ENCODE data around the gene PARP14. TPM values are rescaled to one million over a fixed set of nuclear protein-coding genes. Genes with fewer than 3 reads are reported as not detected.
"Not testable (repeated sequence)": the region's sequence is repeated elsewhere in the genome, so short reads cannot be mapped to it uniquely, and the experiment has no call there.

Gene PARP14
- total RNA-seq, 2 experiments from 2014 or later = 147 to 158 TPM

DNA sequence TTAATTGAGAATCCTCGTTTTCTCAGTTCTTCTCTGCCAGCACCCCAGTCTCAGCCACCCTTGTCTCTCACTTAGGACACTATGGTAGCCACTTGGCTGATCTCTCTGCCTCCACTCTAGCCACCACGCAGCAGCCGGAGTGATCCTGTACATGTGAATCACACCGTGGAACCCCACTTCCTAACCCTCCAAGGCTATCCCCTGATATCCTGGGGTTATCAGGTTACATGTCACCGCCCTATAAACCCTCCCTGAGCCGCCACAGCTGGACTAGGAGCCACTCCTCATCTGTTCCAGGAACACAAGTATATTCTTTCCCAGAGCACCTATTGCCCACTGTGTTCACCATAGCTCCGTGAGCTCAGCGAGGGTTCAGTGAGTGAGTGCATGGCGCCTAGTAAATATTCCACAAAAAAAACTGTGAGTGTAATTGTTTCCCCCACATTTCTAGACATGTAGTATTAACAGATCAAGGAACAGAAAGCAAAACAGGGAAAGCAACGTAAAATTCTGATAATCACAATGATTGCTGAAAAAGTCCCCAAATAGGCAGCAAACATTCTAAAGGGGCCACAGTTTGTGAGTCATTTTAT lies 661 bp upstream of the PARP14 start:
- CTCF ChIA-PET = interaction anchor here (0.6 to 4.7 kb wide), 25 partner anchors 11 to 1133 kb away, joined by 3 to 107 read pairs (median 5); partner anchors contain the start of genes DTX3L, FAM162A and PARP9
- peaks cover 62% of the 10 kb centered on the region for H3K4me1 Mint-ChIP-seq
- H3K9me3 Mint-ChIP-seq = peaks cover 4% of the 10 kb centered on the region
- peak overlapping the region; percentile 99 for H3K27ac Mint-ChIP-seq
- no peaks in the 10 kb centered on the region for H3K27me3 Mint-ChIP-seq
- peak overlapping the region; percentile 96 for H3K4me3 Mint-ChIP-seq
- peaks cover 41% of the 10 kb centered on the region for H3K36me3 Mint-ChIP-seq (ENCODE audit: low read depth)
- POLR2A ChIA-PET = interaction anchor here (0.6 to 1.2 kb wide), 4 partner anchors 108 to 264 kb away, joined by 3 to 4 read pairs (median 4); partner anchors contain the start of genes DTX3L, PARP9 and WDR5B
- DNase-seq = no peak

DNA sequence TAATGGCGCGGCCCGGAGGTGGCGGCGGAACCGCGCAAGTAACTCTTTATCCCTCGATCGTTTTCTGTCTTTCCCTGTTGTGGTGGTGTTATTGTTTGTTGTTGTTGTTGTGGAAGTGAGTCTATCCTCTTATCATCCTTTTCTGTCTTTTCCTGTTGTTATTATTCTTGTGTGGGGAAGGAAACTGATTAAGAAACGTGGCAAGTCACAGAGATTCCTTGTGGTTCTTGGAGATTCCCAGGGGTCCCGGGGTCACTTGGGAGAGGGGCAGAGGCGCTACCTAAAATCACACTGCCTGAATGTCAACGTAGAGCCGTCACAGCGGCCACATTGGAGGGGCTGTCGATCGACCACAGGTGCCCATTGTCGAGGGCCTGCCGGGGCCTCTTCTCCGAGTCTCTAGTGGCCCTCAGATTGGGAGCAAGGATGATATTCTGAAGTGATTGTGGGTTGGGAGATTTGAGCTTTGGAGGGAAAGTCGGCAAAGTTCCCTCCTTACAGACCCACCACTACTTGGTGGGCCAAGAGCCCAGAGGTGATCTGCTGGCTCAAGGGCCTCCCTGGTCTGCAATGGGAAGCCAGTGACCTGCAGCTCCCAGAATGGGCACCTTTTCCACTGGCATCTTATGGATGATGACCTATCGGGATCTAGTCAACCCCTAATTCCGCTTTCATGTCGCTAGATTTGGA lies 790 bp downstream of the PARP14 start:
- Mint-ChIP-seq H3K9me3 (no peaks in the 10 kb centered on the region), H3K4me1 (peaks cover 69% of the 10 kb centered on the region), H3K27ac (peak overlapping the region; percentile 99), H3K4me3 (peak overlapping the region; percentile 96), H3K36me3 (ENCODE audit: low read depth) (peaks cover 45% of the 10 kb centered on the region), H3K27me3 (no peaks in the 10 kb centered on the region)
- ChIA-PET CTCF (interaction anchor here (1.3 to 4.7 kb wide), 4 partner anchors 121 to 1135 kb away, joined by 3 to 107 read pairs (median 10); partner anchors contain the start of genes DTX3L and PARP9), POLR2A (no interaction called here)
- no peak for DNase-seq

DNA sequence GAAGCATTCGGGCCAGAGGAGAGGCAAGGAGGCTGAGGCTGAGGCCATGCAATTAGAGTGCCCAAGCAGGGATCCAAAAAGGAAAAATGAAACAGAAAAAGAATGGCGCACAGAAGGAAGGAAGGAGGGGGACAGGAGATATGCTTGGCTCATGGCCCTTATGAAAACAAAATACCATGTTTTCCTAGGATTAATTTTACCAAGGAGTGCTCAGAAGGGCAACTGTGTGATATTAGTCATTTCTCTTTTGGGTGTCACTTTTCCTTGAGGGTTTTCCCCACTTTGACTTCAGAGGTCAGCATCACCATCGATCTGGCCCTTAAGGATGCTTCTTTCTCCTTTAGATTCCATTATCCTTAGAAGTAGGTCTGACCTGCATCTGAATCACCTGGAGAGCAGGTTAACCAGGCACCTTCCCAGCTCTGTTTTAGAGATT lies 1.4 kb downstream of the PARP14 start:
- POLR2A ChIA-PET = no interaction called here
- no peaks in the 10 kb centered on the region for H3K9me3 Mint-ChIP-seq
- H3K27ac Mint-ChIP-seq = peak overlapping the region; percentile 99
- H3K27me3 Mint-ChIP-seq = no peaks in the 10 kb centered on the region
- DNase-seq = no peak
- H3K36me3 Mint-ChIP-seq (ENCODE audit: low read depth) = peaks cover 45% of the 10 kb centered on the region
- peak overlapping the region; percentile 96 for H3K4me3 Mint-ChIP-seq
- H3K4me1 Mint-ChIP-seq = peaks cover 74% of the 10 kb centered on the region
- CTCF ChIA-PET = interaction anchor here (1.7 to 4.7 kb wide), 2 partner anchors 121 to 249 kb away, joined by 3 to 107 read pairs; partner anchors contain the start of genes DTX3L and PARP9

DNA sequence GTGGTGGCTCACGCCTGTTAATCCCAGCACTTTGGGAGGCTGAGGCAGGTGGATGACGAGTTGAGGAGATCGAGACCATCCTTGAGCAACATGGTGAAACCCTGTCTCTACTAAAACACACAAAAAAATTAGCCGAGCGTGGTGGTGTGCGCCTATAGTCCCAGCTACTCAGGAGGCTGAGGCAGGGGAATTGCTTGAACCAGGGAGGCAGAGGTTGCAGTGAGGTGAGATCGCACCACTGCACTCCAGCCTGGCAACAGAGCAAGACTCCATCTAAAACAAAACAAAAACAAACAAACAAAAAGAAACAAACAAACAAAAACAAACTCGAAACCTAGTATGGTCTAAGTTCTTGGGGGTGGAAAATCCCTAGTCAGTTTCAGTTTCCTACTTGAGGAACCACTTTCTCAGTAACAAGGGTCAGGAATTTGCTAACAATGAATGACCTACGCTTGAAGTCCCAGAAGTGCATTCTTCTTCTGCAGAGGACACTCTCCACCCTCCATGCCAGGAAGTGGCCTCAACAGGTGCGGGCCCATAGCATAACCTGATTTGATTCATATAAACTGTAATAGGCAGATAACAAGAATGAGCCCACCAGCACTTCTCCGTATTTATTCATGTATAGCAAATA lies 2.3 kb downstream of the PARP14 start:
- Mint-ChIP-seq H3K4me1 (peaks cover 81% of the 10 kb centered on the region), H3K27ac (peak overlapping the region; percentile 99), H3K36me3 (ENCODE audit: low read depth) (peaks cover 45% of the 10 kb centered on the region), H3K4me3 (peak overlapping the region; percentile 96)
- H3K27me3 Mint-ChIP-seq, H3K9me3 Mint-ChIP-seq, DNase-seq, POLR2A ChIA-PET: not testable (repeated sequence)
- CTCF ChIA-PET = interaction anchor here (0.8 to 4.7 kb wide), 2 partner anchors 34 to 122 kb away, joined by 4 to 107 read pairs; partner anchors contain the start of genes DTX3L and PARP9

DNA sequence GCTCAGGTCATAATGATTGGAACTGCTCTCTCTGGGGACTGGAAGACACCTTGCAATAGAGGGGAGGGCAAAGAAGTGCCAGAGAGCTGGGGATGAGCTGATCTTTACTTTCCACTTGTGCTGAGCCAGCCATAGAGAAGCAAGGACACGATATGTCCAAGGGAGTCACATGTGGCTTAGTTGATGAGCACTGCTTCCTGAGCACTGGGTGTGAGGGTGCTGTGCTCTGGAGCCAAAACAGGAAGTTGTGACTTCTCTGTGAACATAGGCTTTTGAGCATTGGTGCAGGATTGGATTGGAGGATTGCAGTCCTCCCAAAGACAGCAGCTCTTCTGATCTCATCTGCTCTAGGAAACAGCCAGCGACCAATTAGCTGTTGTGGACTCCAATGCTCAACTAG lies 6.7 kb downstream of the PARP14 start:
- Mint-ChIP-seq H3K9me3 (no peaks in the 10 kb centered on the region), H3K27ac (peak overlapping the region; percentile 33), H3K27me3 (no peaks in the 10 kb centered on the region), H3K36me3 (ENCODE audit: low read depth) (peaks cover 58% of the 10 kb centered on the region), H3K4me1 (peaks cover 62% of the 10 kb centered on the region), H3K4me3 (no peak overlapping the region)
- CTCF ChIA-PET = interaction anchor here (0.6 to 1.7 kb wide), 5 partner anchors 11 to 303 kb away, joined by 5 to 9 read pairs (median 5); partner anchors contain the start of gene FAM162A
- no peak for DNase-seq
- POLR2A ChIA-PET = interaction anchor here (0.5 kb wide), 1 partner anchor 17 kb away, joined by 3 read pairs; no protein-coding TSS in a partner anchor

DNA sequence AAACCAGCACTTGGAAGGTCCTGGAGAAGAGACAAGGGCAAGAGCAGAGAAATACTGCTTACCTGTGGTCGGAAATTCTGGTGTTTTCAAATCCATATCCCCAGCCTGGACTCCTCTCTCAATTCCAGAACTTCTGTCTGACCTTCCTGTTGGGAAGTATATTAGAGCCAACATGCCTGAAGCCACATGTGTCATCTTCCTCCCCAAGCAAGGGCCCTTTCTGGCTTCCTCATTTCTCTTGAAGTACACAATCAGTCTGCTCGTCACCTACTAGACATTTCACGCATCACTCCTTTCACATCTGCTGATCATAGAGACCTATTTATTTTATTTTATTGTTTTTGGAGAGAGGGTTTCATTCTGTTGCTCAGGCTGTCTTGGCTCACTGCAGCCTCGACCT lies 8.4 kb downstream of the PARP14 start:
- peaks cover 46% of the 10 kb centered on the region for H3K4me1 Mint-ChIP-seq
- no peak overlapping the region for H3K27ac Mint-ChIP-seq
- no peak for DNase-seq
- POLR2A ChIA-PET = no interaction called here
- H3K27me3 Mint-ChIP-seq = no peaks in the 10 kb centered on the region
- CTCF ChIA-PET = no interaction called here
- H3K9me3 Mint-ChIP-seq = no peaks in the 10 kb centered on the region
- H3K36me3 Mint-ChIP-seq (ENCODE audit: low read depth) = peaks cover 59% of the 10 kb centered on the region
- no peak overlapping the region for H3K4me3 Mint-ChIP-seq

DNA sequence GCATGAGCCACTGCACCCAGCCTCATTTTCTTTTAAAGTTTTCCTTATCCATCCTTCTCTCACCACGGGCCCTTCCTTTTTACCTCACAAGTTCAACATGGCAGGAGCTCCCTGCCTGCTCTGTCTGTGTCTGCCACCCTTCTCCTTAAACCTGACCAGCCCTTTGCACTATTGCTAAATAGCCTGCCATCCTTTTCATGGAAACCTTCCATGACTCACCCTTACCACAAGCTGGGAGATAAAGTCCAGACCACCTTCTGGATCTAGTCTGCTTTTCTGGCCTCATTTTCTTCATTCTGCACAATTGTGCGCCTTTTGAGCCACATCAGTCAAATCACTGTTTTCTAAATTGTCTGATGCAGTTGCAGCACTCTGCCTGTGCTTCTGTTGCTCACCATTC lies 8.9 kb downstream of the PARP14 start:
- DNase-seq = no peak
- H3K27ac Mint-ChIP-seq = no peak overlapping the region
- H3K4me3 Mint-ChIP-seq = no peak overlapping the region
- CTCF ChIA-PET = no interaction called here
- peaks cover 59% of the 10 kb centered on the region for H3K36me3 Mint-ChIP-seq (ENCODE audit: low read depth)
- no peaks in the 10 kb centered on the region for H3K27me3 Mint-ChIP-seq
- H3K4me1 Mint-ChIP-seq = peaks cover 42% of the 10 kb centered on the region
- no peaks in the 10 kb centered on the region for H3K9me3 Mint-ChIP-seq
- POLR2A ChIA-PET = no interaction called here

DNA sequence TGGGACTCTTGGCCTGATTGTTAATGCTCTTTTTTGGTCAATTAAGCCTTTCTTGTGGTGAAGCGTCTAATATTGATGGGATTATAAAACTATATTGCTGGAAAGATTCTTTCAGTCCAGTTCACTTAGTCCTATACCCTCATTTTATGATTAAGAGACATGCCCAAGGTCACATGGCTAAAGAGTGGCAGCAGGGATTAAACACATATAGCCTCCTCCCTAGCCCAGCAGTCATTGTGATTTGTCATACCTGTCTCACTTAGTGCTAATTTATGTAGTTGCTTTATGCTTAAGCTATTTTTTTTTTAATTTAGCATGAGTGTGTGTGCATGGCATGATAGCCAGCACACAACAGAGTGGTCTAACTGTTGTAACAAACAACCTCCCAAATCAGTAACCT lies 9.5 kb downstream of the PARP14 start:
- ChIA-PET CTCF (no interaction called here), POLR2A (no interaction called here)
- no peak for DNase-seq
- Mint-ChIP-seq H3K4me3 (no peak overlapping the region), H3K4me1 (peaks cover 42% of the 10 kb centered on the region), H3K9me3 (no peaks in the 10 kb centered on the region), H3K36me3 (ENCODE audit: low read depth) (peaks cover 59% of the 10 kb centered on the region), H3K27ac (peak overlapping the region; percentile 47), H3K27me3 (no peaks in the 10 kb centered on the region)

DNA sequence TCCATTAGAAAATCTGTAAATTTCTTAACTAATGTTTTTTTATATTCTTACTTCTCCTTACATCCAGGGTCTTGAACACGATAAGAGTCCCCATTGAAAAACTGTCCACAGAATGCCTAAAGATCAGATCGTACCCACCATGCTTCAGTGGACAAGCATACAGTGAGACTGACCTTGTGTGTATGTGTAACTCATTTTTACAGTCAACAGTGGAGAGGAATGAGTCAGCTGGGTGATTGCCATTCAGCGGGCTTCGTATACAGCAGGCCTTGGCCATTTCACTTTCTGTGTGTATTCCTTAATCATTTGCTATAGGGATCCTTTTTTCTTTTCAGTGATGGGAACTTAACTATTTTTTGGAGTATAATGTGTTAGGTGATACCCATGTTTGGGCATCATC lies 10.6 kb downstream of the PARP14 start:
- H3K36me3 Mint-ChIP-seq (ENCODE audit: low read depth) = peaks cover 62% of the 10 kb centered on the region
- H3K4me1 Mint-ChIP-seq = peaks cover 41% of the 10 kb centered on the region
- CTCF ChIA-PET = no interaction called here
- no peaks in the 10 kb centered on the region for H3K9me3 Mint-ChIP-seq
- POLR2A ChIA-PET = no interaction called here
- no peak overlapping the region for H3K4me3 Mint-ChIP-seq
- no peak for DNase-seq
- H3K27ac Mint-ChIP-seq = no peak overlapping the region
- H3K27me3 Mint-ChIP-seq = no peaks in the 10 kb centered on the region

DNA sequence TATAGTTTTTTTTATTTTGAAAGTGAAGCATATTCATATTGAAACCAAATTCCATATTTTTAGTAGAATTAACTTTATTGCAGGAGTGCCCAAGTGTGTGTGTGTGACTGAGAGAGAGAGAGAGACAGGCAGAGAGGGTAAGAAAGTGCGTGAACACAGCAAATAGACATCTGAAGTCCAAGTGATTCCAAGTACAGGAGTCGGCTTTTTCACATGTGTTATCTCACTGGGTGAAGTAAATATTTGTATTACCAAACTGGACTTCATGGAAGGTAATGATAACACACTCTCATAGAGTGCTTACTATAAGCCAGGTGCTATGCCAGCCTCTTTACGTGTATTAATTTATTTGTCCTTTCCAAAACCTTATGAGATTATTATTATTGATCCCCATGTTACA lies 12.0 kb downstream of the PARP14 start:
- Mint-ChIP-seq H3K36me3 (ENCODE audit: low read depth) (peaks cover 69% of the 10 kb centered on the region), H3K9me3 (no peaks in the 10 kb centered on the region), H3K4me3 (no peak overlapping the region), H3K4me1 (peaks cover 26% of the 10 kb centered on the region), H3K27me3 (no peaks in the 10 kb centered on the region), H3K27ac (no peak overlapping the region)
- no peak for DNase-seq
- POLR2A ChIA-PET = no interaction called here
- CTCF ChIA-PET = no interaction called here

DNA sequence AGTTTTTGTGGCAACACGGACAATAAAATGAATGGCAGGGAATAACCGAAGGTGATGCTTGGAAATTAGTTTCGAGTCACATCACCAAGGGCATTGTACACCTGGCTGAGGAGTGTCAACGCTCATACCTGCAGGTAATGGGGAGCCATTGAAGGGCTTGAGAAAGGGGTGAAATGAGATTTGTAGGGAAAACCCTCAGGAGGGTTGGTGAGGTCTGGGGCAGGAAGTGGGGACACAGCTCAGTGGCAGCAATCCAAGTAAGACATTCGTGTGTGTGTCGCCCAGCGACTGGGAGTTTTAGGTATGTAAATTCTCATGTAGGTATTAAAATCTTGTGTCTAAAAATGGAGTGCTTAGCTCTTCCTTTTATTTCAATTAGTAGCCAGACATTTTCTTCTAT lies 14.3 kb downstream of the PARP14 start:
- H3K27me3 Mint-ChIP-seq = no peaks in the 10 kb centered on the region
- H3K9me3 Mint-ChIP-seq = no peaks in the 10 kb centered on the region
- H3K27ac Mint-ChIP-seq = no peak overlapping the region
- no peak for DNase-seq
- ChIA-PET CTCF (interaction anchor here (0.6 to 1.0 kb wide), 4 partner anchors 11 to 1162 kb away, joined by 3 read pairs; no protein-coding TSS in a partner anchor), POLR2A (interaction anchor here (0.5 to 0.7 kb wide), 4 partner anchors 16 to 651 kb away, joined by 3 to 4 read pairs (median 3); no protein-coding TSS in a partner anchor)
- peaks cover 81% of the 10 kb centered on the region for H3K36me3 Mint-ChIP-seq (ENCODE audit: low read depth)
- H3K4me3 Mint-ChIP-seq = no peak overlapping the region
- H3K4me1 Mint-ChIP-seq = peaks cover 17% of the 10 kb centered on the region

DNA sequence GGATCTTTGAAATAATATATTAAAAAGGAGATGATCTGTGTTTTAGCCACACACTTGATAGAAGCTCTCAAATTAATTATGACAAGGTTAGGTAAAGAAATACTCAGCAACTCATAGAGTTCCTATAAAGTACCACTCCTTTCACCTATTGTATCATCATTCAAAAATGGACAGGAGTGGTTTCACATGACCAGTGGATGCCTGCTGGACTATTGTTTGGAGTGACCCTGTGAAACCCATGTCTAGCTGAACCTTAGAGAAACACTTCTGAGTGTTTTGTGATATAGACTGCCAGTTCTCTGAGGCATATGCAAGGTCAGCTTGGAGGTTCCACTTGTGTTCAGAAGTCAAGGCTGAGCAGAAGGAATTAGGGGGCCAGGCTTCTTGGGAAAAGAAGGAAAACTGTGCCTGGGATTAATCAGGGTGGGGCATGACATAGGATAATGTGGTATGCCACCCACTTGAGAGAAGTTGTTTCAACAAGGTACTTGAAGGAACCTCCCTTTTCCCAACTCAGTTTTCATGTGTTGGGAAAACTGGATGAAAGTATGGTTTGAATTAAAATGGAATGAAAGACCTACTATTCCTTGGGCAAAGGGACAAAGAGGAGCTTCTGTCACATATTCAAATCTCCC lies 15.4 kb downstream of the PARP14 start:
- ChIA-PET POLR2A (interaction anchor here (0.6 kb wide), 1 partner anchor 303 kb away, joined by 3 read pairs; no protein-coding TSS in a partner anchor), CTCF (interaction anchor here (0.8 to 1.9 kb wide), 4 partner anchors 17 to 1163 kb away, joined by 3 to 5 read pairs (median 3); no protein-coding TSS in a partner anchor)
- H3K27ac Mint-ChIP-seq = no peak overlapping the region
- peaks cover 81% of the 10 kb centered on the region for H3K36me3 Mint-ChIP-seq (ENCODE audit: low read depth)
- no peak overlapping the region for H3K4me3 Mint-ChIP-seq
- DNase-seq = no peak
- no peaks in the 10 kb centered on the region for H3K27me3 Mint-ChIP-seq
- H3K9me3 Mint-ChIP-seq = no peaks in the 10 kb centered on the region
- peaks cover 17% of the 10 kb centered on the region for H3K4me1 Mint-ChIP-seq
